AG04450 (cell line): ENCODE results near the gene TXNIP. TPM values are rescaled to one million over a fixed set of nuclear protein-coding genes. Genes with fewer than 3 reads are reported as not detected.

Source experiments
- CTCF ChIA-PET: fragments of 300-600, 350-600 bp; formaldehyde crosslinking; extraction: SDS; loops from one replicate; lab custom pipeline; 2022; ENCODE audit warnings: antibody characterized with exemption, inconsistent platforms; lab: Charles Lee
- POLR2A ChIA-PET: fragments of 350-600 bp; formaldehyde crosslinking; extraction: SDS; loops from one replicate; lab custom pipeline; 2021; ENCODE audit warnings: antibody characterized with exemption, inconsistent platforms; lab: Yijun Ruan, JAX
- DNase-seq: peaks from one replicate; pipeline ENCODE4 v3.0.0-alpha.2; 2011; ENCODE audit warnings: low read depth, low spot score
- H3K27ac ChIP-seq: one replicate; pipeline ENCODE4 v1.5.1; 2012; ENCODE audit warnings: low read depth, low read length, control low read depth
- H3K27me3 ChIP-seq: one replicate; pipeline ENCODE4 v1.6.0; 2012; ENCODE audit warnings: low read length; ENCODE audit not compliant: control insufficient read depth, insufficient read depth
- H3K4me3 ChIP-seq: 2 replicates; pipeline ENCODE4 v1.5.1; 2011; ENCODE audit warnings: mild to moderate bottlenecking, low read depth, low read length, control low read depth
- H3K9me3 ChIP-seq: 2 replicates; pipeline ENCODE4 v1.5.1; 2012; ENCODE audit warnings: low read length; ENCODE audit not compliant: control insufficient read depth, insufficient read depth
- polyA plus RNA-seq: library from polyadenylated mRNA; depleted of rRNA; stranded (reverse); fragments of >200 nt; gene quantifications from 2 replicates; pipeline ENCODE4 v1.2.3, GENCODE V29; 2011
- TF ChIP-seq, protein P1 (sequence below): IDR thresholded peaks from 2 replicates; pipeline ENCODE4 v1.5.1; 2011; ENCODE audit warnings: low read depth, low read length, control low read depth, inconsistent platforms

Gene TXNIP
- polyA plus RNA-seq, 1 experiment, result 229 TPM

DNA sequence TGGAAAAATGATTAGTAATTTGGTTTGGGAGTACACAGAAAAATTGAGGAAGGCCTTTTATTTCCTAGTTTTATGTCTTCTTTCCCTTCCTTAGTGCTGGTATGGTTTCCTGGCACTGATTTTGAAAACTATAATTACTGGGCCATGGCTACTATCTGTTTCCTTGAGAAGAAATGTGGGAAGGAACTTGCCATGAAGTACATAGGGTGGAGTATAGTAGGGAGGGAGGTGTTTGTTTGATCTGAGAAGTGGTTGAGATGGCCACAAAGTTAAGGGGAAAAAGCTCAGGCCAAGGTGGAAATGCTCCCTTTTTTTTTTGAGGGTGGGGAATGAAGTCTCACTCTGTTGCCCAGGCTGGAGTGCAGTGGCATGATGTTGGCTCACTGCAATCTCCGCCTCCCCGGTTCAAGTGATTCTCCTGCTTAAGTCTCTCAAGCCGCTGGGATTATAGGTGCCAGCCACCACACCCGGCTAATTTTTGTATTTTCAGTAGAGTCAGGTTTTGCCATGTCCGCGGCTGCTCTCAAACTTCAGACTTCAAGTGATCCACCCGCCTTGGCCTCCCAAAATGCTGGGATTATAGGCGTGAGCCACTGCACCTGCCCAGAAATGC is 13.9 kb upstream of the TXNIP start:
- Histone ChIP-seq H3K27me3 (no peaks in the 10 kb centered on the region), H3K4me3 (no peak overlapping the region), H3K27ac (no peak overlapping the region), H3K9me3 (no peaks in the 10 kb centered on the region)
- POLR2A ChIA-PET, result no interaction called here
- DNase-seq, result no peak
- CTCF ChIA-PET, result interaction anchor here (4.1 to 7.3 kb wide), 3 partner anchors 33 to 164 kb away, joined by 24 to 218 read pairs (median 70); partner anchors contain the start of gene NUDT17
- TF ChIP-seq, protein P1, sequence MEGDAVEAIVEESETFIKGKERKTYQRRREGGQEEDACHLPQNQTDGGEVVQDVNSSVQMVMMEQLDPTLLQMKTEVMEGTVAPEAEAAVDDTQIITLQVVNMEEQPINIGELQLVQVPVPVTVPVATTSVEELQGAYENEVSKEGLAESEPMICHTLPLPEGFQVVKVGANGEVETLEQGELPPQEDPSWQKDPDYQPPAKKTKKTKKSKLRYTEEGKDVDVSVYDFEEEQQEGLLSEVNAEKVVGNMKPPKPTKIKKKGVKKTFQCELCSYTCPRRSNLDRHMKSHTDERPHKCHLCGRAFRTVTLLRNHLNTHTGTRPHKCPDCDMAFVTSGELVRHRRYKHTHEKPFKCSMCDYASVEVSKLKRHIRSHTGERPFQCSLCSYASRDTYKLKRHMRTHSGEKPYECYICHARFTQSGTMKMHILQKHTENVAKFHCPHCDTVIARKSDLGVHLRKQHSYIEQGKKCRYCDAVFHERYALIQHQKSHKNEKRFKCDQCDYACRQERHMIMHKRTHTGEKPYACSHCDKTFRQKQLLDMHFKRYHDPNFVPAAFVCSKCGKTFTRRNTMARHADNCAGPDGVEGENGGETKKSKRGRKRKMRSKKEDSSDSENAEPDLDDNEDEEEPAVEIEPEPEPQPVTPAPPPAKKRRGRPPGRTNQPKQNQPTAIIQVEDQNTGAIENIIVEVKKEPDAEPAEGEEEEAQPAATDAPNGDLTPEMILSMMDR, result no peak

GRCh38 chr1:146007489-146008133 is 11.2 kb upstream of the TXNIP start:
- TF ChIP-seq, protein P1, result no peak
- H3K27ac ChIP-seq, result no peak overlapping the region
- no peak for DNase-seq

GRCh38 chr1:146001709-146002108 is 5.3 kb upstream of the TXNIP start:
- Histone ChIP-seq H3K9me3 (no peaks in the 10 kb centered on the region), H3K27me3 (no peaks in the 10 kb centered on the region), H3K4me3 (no peak overlapping the region), H3K27ac (no peak overlapping the region)
- CTCF ChIA-PET, result interaction anchor here (0.9 to 4.1 kb wide), 2 partner anchors 24 to 110 kb away, joined by 4 to 44 read pairs; no protein-coding TSS in a partner anchor
- POLR2A ChIA-PET, result no interaction called here
- TF ChIP-seq, protein P1, result no peak
- DNase-seq, result no peak

More at GRCh38 chr1:146007489-146008133, 11.2 kb upstream of the TXNIP start:
- ChIA-PET CTCF (interaction anchor here (0.6 to 7.3 kb wide), 21 partner anchors 9 to 179 kb away, joined by 3 to 218 read pairs (median 5); partner anchors contain the start of genes ANKRD34A, HJV, NUDT17 and PIAS3), POLR2A (interaction anchor here (0.6 to 2.0 kb wide), 3 partner anchors 11 to 149 kb away, joined by 3 to 5 read pairs (median 4); partner anchors contain the start of genes PIAS3 and TXNIP)
- Histone ChIP-seq H3K27me3 (no peaks in the 10 kb centered on the region), H3K9me3 (no peaks in the 10 kb centered on the region), H3K4me3 (no peak overlapping the region)

DNA sequence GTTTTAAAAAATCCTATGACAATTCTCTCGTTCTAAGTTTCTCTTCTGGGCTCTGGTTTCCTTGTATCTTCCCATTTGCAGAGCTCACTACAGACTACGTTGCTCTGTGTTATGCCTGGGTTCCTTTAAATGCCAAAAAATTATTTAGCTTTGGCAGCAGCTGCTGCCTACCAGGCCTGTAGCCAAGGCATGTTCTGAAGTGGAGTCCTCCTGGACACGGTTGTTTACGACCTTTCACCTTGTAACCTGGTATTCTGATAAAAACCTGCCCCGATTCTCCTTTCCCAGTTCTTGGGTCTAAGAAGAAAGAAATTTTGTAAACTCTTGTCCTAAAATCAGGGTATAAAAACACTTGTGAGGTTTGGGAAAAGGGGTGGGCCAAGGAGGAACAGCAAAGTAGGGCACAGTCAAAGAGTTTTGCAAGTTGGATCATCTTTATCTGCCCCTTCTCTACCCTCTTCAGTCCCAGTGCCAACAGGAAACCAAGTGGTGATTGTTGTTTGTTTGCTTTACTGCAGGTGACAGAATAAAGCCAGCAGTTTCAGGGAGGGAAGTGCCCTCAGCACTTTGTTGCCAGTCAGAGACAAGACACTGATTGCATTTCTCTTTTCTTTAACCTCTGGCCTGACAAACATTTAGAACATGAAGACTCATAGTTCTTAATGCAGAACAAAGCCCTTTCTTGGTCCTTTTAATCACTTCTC is 3.1 kb upstream of the TXNIP start:
- ChIA-PET POLR2A (no interaction called here), CTCF (interaction anchor here (1.1 kb wide), 1 partner anchor 22 kb away, joined by 4 read pairs; no protein-coding TSS in a partner anchor)
- TF ChIP-seq, protein P1, result no peak
- no peak for DNase-seq
- Histone ChIP-seq H3K27me3 (no peaks in the 10 kb centered on the region), H3K27ac (no peak overlapping the region), H3K4me3 (no peak overlapping the region), H3K9me3 (no peaks in the 10 kb centered on the region)
